SU-DHL-6 (cell line): Measurements from ENCODE around the gene SHISA5.

Experiments
- EZH2phosphoT487 ChIP-seq: fragments of 200-600 bp; sonication (generic), shearing (Covaris generic); conservative IDR thresholded peaks from 2 replicates; pipeline ENCODE4 v1.6.1; 2018; ENCODE audit warnings: mild to moderate bottlenecking, antibody characterized with exemption, low read length, moderate library complexity, mixed read lengths
- TF ChIP-seq, protein P1 (sequence below): fragments of 200-600 bp; sonication (generic); IDR thresholded peaks from one replicate; pipeline ENCODE4 v1.5.1; 2017; ENCODE audit warnings: antibody characterized with exemption, mild to moderate bottlenecking, low read length, moderate library complexity; ENCODE audit not compliant: insufficient read depth, poor library complexity, severe bottlenecking

DNA sequence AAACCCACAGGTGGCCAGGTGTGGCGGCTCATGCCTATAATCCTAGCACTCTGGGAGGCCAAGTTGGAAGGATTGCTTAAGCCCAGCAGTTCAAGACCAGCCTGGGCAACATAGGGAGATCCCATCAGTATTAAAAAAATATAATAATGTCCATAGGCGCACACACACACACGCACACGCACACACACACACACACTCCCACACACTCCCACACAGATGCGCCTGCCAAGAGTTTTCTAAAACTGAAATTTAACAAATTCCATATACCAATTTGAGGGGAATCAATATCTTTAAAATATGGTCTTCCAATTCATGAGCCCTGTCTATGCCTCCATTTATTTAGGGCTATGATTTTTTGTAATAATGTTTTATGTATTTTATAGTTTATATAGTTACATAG is 17.0 kb downstream of the SHISA5 start:
- TF ChIP-seq, protein P1, sequence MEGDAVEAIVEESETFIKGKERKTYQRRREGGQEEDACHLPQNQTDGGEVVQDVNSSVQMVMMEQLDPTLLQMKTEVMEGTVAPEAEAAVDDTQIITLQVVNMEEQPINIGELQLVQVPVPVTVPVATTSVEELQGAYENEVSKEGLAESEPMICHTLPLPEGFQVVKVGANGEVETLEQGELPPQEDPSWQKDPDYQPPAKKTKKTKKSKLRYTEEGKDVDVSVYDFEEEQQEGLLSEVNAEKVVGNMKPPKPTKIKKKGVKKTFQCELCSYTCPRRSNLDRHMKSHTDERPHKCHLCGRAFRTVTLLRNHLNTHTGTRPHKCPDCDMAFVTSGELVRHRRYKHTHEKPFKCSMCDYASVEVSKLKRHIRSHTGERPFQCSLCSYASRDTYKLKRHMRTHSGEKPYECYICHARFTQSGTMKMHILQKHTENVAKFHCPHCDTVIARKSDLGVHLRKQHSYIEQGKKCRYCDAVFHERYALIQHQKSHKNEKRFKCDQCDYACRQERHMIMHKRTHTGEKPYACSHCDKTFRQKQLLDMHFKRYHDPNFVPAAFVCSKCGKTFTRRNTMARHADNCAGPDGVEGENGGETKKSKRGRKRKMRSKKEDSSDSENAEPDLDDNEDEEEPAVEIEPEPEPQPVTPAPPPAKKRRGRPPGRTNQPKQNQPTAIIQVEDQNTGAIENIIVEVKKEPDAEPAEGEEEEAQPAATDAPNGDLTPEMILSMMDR, result no peak
- no peak for TF ChIP-seq EZH2phosphoT487
